Osteocyte (in vitro differentiated cells): ENCODE measurements around the gene PXK. TPM values are rescaled to one million over a fixed set of nuclear protein-coding genes. Genes with fewer than 3 reads are reported as not detected.

ENCODE experiments used
- DNase-seq: peaks from one replicate; pipeline ENCODE4 v3.0.0; 2021; ENCODE audit warnings: mixed read lengths; ENCODE audit not compliant: unreplicated experiment; ENCODE audit errors: extremely low spot score
- H3K27ac Mint-ChIP-seq: one replicate; pipeline ENCODE4 v1.8.0; 2021; ENCODE audit warnings: mild to moderate bottlenecking, mixed read lengths; ENCODE audit not compliant: unreplicated experiment
- H3K27me3 Mint-ChIP-seq: one replicate; pipeline ENCODE4 v1.8.0; 2021; ENCODE audit warnings: mixed read lengths; ENCODE audit not compliant: unreplicated experiment
- H3K36me3 Mint-ChIP-seq: one replicate; pipeline ENCODE4 v1.8.0; 2021; ENCODE audit warnings: mixed read lengths; ENCODE audit not compliant: unreplicated experiment
- H3K4me1 Mint-ChIP-seq: one replicate; pipeline ENCODE4 v1.8.0; 2021; ENCODE audit warnings: mixed read lengths; ENCODE audit not compliant: unreplicated experiment
- H3K4me3 Mint-ChIP-seq: one replicate; pipeline ENCODE4 v1.8.0; 2021; ENCODE audit warnings: mild to moderate bottlenecking, moderate library complexity, mixed read lengths; ENCODE audit not compliant: unreplicated experiment
- H3K9me3 Mint-ChIP-seq: one replicate; pipeline ENCODE4 v1.8.0; 2021; ENCODE audit warnings: mixed read lengths; ENCODE audit not compliant: unreplicated experiment
- CTCF ChIP-seq: fragments of 200-600 bp; sonication (generic); IDR thresholded peaks from 2 replicates; pipeline ENCODE4 v1.5.0; 2021; ENCODE audit warnings: antibody characterized with exemption, mild to moderate bottlenecking, moderate library complexity
- total RNA-seq: library from RNA; stranded (reverse); gene quantifications from 2 replicates; pipeline ENCODE4 v1.2.1, GENCODE V29; 2021

Gene PXK
- total RNA-seq, 1 donor from 2014 or later: 39.1 TPM

DNA sequence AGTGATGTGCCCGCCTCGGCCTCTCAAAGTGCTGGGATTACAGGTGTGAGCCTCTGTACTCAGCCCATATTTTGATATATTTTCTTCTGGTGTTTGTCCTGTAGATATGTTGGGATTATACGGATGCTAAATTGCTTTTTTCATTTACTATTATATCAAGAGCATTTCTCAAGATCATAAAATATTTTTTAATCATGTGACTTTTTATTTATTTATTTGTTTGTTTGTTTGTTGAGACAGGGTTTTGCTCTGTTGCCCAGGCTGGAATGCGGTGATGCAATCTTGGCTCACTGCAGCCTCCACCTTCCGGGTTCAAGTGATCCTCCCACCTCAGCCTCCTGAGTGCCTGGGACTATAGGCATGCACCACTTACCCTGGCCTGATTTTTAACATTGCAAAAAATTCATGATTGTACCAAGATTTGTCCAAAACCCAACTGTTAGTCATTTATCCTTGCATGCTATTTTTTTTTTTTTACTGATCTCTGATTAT lies 2.7 kb upstream of the PXK start:
- no peak for DNase-seq
- Mint-ChIP-seq H3K4me3 (no peak overlapping the region), H3K4me1 (peaks cover 44% of the 10 kb centered on the region), H3K9me3 (no peaks in the 10 kb centered on the region), H3K27me3 (no peaks in the 10 kb centered on the region), H3K36me3 (no peaks in the 10 kb centered on the region), H3K27ac (no peak overlapping the region)
- no peak for TF ChIP-seq CTCF

GRCh38 chr3:58331593-58332152 lies 1.0 kb upstream of the PXK start:
- Mint-ChIP-seq H3K9me3 (no peaks in the 10 kb centered on the region), H3K27me3 (no peaks in the 10 kb centered on the region), H3K27ac (peak overlapping the region; percentile 57), H3K4me3 (peak overlapping the region; percentile 18), H3K4me1 (peaks cover 47% of the 10 kb centered on the region), H3K36me3 (peaks cover 2% of the 10 kb centered on the region)
- TF ChIP-seq CTCF: no peak
- no peak for DNase-seq

- no peak for DNase-seq
- peak; percentile 39 for TF ChIP-seq CTCF
- Mint-ChIP-seq H3K4me1 (peaks cover 52% of the 10 kb centered on the region), H3K36me3 (peaks cover 2% of the 10 kb centered on the region), H3K9me3 (no peaks in the 10 kb centered on the region), H3K27ac (peak overlapping the region; percentile 98), H3K4me3 (peak overlapping the region; percentile 99), H3K27me3 (no peaks in the 10 kb centered on the region)
Observed at GRCh38 chr3:58333206-58334012, 717 bp downstream of the PXK start.

DNA sequence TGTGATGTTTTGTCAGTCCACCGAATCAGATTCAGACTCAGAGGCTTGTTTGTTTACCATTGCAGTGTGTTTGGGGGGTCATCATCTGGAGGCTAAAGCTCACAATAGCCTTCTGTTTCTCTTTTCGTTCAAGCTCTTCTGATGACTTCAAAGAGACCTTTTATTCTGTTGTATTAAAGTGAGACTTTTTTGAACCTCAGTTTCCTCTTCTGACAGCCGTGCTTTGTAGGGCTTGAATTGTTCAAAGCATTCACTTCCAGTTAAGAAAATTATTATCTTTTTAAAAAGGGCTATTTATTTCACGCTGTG lies 1.3 kb downstream of the PXK start:
- peak overlapping the region; percentile 99 for H3K4me3 Mint-ChIP-seq
- H3K9me3 Mint-ChIP-seq: no peaks in the 10 kb centered on the region
- no peak for DNase-seq
- peaks cover 52% of the 10 kb centered on the region for H3K4me1 Mint-ChIP-seq
- H3K36me3 Mint-ChIP-seq: peaks cover 5% of the 10 kb centered on the region
- no peaks in the 10 kb centered on the region for H3K27me3 Mint-ChIP-seq
- no peak for TF ChIP-seq CTCF
- peak overlapping the region; percentile 98 for H3K27ac Mint-ChIP-seq

DNA sequence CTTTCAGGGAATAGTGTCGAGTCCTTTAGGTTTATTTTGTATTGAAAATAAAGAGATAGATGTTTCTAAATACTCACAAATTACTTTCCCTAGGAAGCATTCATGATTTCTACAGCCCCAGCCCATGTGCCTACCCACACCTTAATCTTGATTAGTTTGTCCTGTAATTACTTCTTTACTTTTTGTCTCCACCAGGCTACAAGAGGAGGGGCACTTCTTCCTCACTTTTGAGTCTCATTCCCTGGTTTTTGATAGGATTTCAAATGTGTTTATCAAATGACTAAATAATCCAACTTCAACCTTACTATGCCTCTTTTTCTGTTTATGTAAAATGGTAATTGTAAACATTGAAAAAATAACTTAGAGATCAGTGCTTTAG lies 1.8 kb downstream of the PXK start:
- Mint-ChIP-seq H3K27ac (peak overlapping the region; percentile 98), H3K27me3 (no peaks in the 10 kb centered on the region), H3K4me3 (peak overlapping the region; percentile 99), H3K36me3 (peaks cover 8% of the 10 kb centered on the region), H3K4me1 (peaks cover 52% of the 10 kb centered on the region), H3K9me3 (no peaks in the 10 kb centered on the region)
- DNase-seq: no peak
- no peak for TF ChIP-seq CTCF
